ENCODE data around the gene NCL.

DNA sequence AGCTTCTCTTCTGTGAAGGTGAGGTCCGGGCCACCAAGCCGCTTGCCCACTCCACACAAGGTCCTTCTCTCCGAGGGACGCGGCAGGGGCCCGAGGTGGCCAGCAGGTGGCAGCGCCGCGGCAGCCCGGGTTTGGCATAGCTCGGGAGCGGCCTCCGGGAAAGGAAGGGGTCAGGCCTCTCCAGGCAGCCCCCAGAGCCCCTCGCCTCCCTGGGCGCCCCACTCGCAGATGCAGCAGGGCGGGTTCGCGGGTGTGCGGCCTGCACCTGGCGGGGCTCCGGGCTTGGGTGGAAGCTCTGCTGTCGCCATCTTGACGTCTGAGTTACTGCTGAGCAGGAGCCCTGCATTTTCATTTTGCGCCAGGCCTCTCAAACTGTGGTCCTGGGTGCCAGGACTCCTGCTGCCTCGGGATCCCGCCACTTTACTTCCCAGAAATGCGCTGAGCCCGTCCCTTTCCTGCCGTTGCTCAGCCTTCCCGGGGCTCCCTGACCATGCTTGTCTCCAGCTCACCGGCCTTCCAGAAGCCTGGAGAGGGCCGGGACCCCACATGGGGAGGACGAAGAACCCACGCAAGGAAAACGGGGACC, 18.6 kb upstream of the NCL start:
- no peak for TF ChIP-seq POLR2AphosphoS5 (IDR thresholded peaks at IDR 0.05; ENCODE audit: low read depth, low read length)
- TF ChIP-seq POLR2A (IDR thresholded peaks at IDR 0.05; ENCODE audit: low read depth, low read length), result no peak
